ENCODE measurements around the gene MIGA2. TPM values are rescaled to one million over a fixed set of nuclear protein-coding genes. Genes with fewer than 3 reads are reported as not detected.

Gene MIGA2
- total RNA-seq, 1 experiment from 2014 or later = 29.6 TPM

GRCh38 chr9:128998462-128998861, 38.0 kb upstream of the MIGA2 start:
- Histone ChIP-seq H3K4me2 (ENCODE audit: low read length) (no peak overlapping the region), H3K9me2 (replicated peaks; ENCODE audit: low read length) (no peaks in the 10 kb centered on the region), H3K36me3 (ENCODE audit: low read depth, low read length) (peaks cover 18% of the 10 kb centered on the region), H4K20me1 (ENCODE audit: low read length) (no peaks in the 10 kb centered on the region), H3K9ac (ENCODE audit: low read length) (no peak overlapping the region), H3K4me1 (ENCODE audit: insufficient read depth, low read length) (no peaks in the 10 kb centered on the region), H3F3A (ENCODE audit: low read length, unreplicated experiment) (no peaks in the 10 kb centered on the region), H3K27me3 (ENCODE audit: low read length) (no peaks in the 10 kb centered on the region), H3K27ac (ENCODE audit: low read length) (no peak overlapping the region), H2AFZ (ENCODE audit: low read length) (no peak overlapping the region), H3K79me2 (ENCODE audit: low read length) (no peaks in the 10 kb centered on the region), H3K9me3 (ENCODE audit: low read length) (no peaks in the 10 kb centered on the region), H3K4me3 (ENCODE audit: low read length) (no peak overlapping the region)
- intact Hi-C loops (cut with micrococcal nuclease) = no loop called here
- DNase-seq (no peak), ATAC-seq (no peak)
- POLR2A ChIA-PET (ENCODE audit: unreplicated experiment) = no interaction called here
- TF ChIP-seq CTCF (conservative IDR thresholded peaks at IDR 0.05; ENCODE audit: low read depth, low read length) (no peak), EZH2 (IDR thresholded peaks at IDR 0.05; ENCODE audit: low read length, unreplicated experiment) (no peak), EZH2phosphoT487 (IDR thresholded peaks at IDR 0.05; ENCODE audit: borderline replicate concordance, low read length) (no peak)
- CTCF ChIA-PET = no interaction called here
- BruUV-seq (replicated peaks) = no TSS peak

DNA sequence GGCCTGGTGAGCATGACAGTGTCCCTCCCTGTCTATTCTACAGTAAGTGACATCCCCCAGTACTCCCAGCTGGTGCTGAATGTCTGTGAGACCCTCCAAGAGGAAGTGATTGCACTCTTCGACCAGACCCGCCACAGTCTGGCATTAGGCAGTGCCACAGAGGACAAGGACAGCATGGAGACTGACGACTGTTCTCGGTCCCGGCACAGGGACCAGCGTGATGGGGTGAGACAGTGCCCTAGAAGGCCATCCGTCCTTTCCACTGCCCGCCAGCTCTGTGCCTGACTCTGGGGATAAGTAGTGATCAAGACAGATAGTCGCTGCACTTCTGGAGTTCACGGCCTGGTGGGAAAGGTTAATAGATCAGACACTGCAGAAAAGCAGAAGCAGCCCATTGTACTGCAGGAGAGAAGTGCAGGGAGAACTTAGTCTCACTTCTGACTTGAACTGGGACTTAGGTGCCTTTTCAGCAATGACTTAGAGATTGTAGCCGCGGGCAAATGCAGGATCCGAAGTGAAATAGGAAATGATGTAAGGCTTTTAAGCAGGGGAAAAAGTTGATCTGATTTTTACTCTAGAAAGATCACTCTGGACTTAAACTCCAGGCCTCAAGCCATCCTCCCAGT, 36.7 kb upstream of the MIGA2 start:
- H3K4me1 ChIP-seq (ENCODE audit: insufficient read depth, low read length) = no peaks in the 10 kb centered on the region
- ChIA-PET CTCF (no interaction called here), POLR2A (ENCODE audit: unreplicated experiment) (no interaction called here)

More for the DNA sequence above, 36.7 kb upstream of the MIGA2 start:
- Histone ChIP-seq H3K36me3 (ENCODE audit: low read depth, low read length) (peaks cover 8% of the 10 kb centered on the region; the same call in 1 of the 2 replicates), H3K9me2 (replicated peaks; ENCODE audit: low read length) (no peaks in the 10 kb centered on the region), H3K4me3 (ENCODE audit: low read length) (no peak overlapping the region), H3K79me2 (ENCODE audit: low read length) (no peaks in the 10 kb centered on the region), H4K20me1 (ENCODE audit: low read length) (no peaks in the 10 kb centered on the region), H2AFZ (ENCODE audit: low read length) (no peak overlapping the region), H3K27ac (ENCODE audit: low read length) (no peak overlapping the region), H3K27me3 (ENCODE audit: low read length) (no peaks in the 10 kb centered on the region), H3K9ac (ENCODE audit: low read length) (no peak overlapping the region), H3K9me3 (ENCODE audit: low read length) (no peaks in the 10 kb centered on the region), H3K4me2 (ENCODE audit: low read length) (no peak overlapping the region), H3F3A (ENCODE audit: low read length, unreplicated experiment) (no peaks in the 10 kb centered on the region)
- no TSS peak for BruUV-seq (replicated peaks)
- TF ChIP-seq EZH2 (IDR thresholded peaks at IDR 0.05; ENCODE audit: low read length, unreplicated experiment) (no peak), EZH2phosphoT487 (IDR thresholded peaks at IDR 0.05; ENCODE audit: borderline replicate concordance, low read length) (no peak), CTCF (conservative IDR thresholded peaks at IDR 0.05; ENCODE audit: low read depth, low read length) (no peak)
- DNase-seq = no peak
- intact Hi-C loops (cut with micrococcal nuclease) = no loop called here
- no peak for ATAC-seq

Measured in PC-3 (cell line).